Brain microvascular endothelial cell (primary cell): ENCODE measurements around the gene STT3A.

Source experiments
- DNase-seq: peaks from one replicate; pipeline ENCODE4 v3.0.0-alpha.2; 2020
- H3K27ac ChIP-seq: fragments of 250-450 bp; sonication (Bioruptor Pico); 2 replicates; pipeline ENCODE4 v1.5.1; 2020; ENCODE audit warnings: mild to moderate bottlenecking, moderate library complexity
- H3K27me3 ChIP-seq: fragments of 250-450 bp; sonication (Bioruptor Pico); replicated peaks from 2 replicates; pipeline ENCODE4 v1.5.1; 2020; ENCODE audit warnings: mild to moderate bottlenecking
- H3K36me3 ChIP-seq: fragments of 250-450 bp; sonication (Bioruptor Pico); replicated peaks from 2 replicates; pipeline ENCODE4 v1.5.1; 2020; ENCODE audit warnings: mild to moderate bottlenecking
- H3K4me3 ChIP-seq: 2 replicates; pipeline ENCODE4 v1.5.1; 2011; ENCODE audit warnings: low read depth, mild to moderate bottlenecking, control low read depth, low read length, moderate library complexity
- in situ Hi-C: cut with HindIII; loops from 2 replicates; pipeline ENCODE4 v1.10.0; 2017; ENCODE audit warnings: low sequenced_read_pairs, low pct_ligation_motif_present
- TF ChIP-seq, protein P1 (sequence below): IDR thresholded peaks from 2 replicates; pipeline ENCODE4 v1.5.1; 2011; ENCODE audit warnings: low read depth, mild to moderate bottlenecking, moderate library complexity, low read length, control low read depth, inconsistent platforms; ENCODE audit errors: missing control alignments

The STT3A gene

DNA sequence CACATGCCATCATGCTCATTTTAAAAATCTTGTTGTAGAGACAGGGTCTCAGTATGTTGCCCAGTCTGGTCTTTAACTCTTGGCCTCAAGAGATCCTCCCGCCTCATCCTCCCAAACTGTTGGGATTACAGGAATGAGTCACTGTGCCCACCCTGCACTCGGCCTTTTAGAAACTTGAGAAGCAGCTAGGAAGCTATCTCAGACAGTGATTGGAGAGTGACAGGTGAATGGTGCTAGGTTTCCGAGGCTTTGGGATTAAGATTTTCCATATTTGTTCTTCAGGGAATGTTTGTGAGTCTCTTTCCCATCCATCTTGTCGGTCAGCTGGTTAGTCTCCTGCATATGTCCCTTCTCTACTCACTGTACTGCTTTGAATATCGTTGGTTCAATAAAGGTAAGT, 12.8 kb upstream of the STT3A start:
- DNase-seq, result no peak
- Histone ChIP-seq H3K27me3 (no peaks in the 10 kb centered on the region), H3K4me3 (no peak overlapping the region), H3K36me3 (peaks cover 60% of the 10 kb centered on the region), H3K27ac (no peak overlapping the region)
- in situ Hi-C loops, result no loop called here
- TF ChIP-seq, protein P1, sequence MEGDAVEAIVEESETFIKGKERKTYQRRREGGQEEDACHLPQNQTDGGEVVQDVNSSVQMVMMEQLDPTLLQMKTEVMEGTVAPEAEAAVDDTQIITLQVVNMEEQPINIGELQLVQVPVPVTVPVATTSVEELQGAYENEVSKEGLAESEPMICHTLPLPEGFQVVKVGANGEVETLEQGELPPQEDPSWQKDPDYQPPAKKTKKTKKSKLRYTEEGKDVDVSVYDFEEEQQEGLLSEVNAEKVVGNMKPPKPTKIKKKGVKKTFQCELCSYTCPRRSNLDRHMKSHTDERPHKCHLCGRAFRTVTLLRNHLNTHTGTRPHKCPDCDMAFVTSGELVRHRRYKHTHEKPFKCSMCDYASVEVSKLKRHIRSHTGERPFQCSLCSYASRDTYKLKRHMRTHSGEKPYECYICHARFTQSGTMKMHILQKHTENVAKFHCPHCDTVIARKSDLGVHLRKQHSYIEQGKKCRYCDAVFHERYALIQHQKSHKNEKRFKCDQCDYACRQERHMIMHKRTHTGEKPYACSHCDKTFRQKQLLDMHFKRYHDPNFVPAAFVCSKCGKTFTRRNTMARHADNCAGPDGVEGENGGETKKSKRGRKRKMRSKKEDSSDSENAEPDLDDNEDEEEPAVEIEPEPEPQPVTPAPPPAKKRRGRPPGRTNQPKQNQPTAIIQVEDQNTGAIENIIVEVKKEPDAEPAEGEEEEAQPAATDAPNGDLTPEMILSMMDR, result no peak

DNA sequence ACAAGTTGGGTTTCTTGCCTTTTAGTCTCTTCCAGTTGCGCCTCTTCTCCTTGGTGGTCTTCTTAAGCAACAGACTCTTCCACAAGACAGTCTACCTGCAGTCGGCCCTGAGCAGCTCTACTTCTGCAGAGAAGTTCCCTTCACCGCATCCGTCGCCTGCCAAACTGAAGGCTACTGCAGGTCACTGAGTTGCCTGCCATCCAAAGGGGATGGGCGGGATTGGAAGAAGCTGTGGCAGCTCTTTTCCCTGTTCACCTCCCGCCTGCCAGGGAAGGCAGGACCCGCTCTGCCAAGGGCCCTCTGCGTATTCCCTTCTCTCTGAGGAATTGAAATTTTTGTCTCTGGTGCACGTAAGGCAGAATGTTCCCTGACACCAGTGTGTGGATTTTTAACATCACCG, 9.2 kb upstream of the STT3A start:
- Histone ChIP-seq H3K36me3 (peaks cover 36% of the 10 kb centered on the region), H3K4me3 (no peak overlapping the region), H3K27ac (no peak overlapping the region), H3K27me3 (no peaks in the 10 kb centered on the region)
- in situ Hi-C loops, result no loop called here
- TF ChIP-seq, protein P1, result no peak
- no peak for DNase-seq

DNA sequence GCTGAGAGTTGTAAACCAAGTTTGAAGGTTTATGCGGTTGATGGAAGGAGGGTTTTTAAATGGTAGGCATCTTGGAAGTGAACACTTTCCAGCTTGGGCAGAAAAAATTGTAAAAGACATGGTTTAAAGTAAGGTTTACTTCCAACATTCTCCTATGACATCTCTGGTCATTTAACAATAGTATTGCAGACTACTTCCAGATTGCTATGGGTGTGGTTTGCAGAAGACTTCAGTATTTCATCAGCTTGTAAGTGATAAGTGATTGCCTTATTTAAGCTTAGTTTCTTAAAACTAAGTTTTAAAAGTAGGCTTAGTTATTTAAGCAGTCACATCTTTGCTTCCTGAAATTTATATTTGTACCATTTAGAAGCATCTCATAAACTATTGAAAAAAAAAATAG, 7.2 kb upstream of the STT3A start:
- no peak overlapping the region for H3K4me3 ChIP-seq
- TF ChIP-seq, protein P1, result no peak
- no peaks in the 10 kb centered on the region for H3K27me3 ChIP-seq
- peaks cover 21% of the 10 kb centered on the region for H3K36me3 ChIP-seq
- no peak overlapping the region for H3K27ac ChIP-seq
- no peak for DNase-seq
- in situ Hi-C loops, result no loop called here

DNA sequence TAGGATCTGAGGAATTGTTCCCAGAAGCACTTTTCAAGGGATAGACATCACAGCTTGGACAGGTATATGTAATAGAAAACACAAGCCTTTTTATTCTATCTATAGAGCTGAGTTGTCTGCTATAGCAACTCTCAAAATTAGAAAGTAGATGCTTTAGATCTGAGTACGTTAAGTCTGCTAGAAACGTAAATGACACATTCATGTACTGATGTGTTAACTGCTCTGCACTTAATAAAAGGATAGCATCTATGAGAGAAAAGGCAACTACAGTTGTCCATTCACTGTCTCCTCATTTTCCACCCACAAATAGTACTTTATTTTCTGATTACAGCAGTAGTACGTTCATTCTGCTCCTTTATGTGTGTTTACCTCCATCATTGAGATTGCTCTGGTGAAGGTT, 6.0 kb upstream of the STT3A start:
- TF ChIP-seq, protein P1, result no peak

DNA sequence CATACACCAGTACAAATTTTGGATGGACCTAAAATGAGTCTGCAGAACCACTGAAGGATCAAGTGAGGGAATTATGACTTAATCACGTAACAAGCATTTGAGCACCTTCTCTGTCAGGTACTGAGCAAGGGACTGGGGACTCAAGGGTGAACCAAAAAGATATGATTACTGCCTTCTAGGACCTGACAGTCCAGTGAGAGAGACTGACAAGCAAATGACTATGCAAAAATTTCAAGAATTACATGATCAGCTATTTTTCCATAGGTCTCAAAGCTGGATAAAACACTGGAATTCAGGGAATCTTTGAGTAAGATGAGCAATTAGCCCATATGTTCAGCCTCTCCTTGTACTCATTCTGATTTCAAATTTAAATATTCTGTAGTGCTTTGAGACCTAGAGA, 5.2 kb upstream of the STT3A start:
- in situ Hi-C loops, result no loop called here

More for the DNA sequence above, 6.0 kb upstream of the STT3A start:
- no peak for DNase-seq
- Histone ChIP-seq H3K36me3 (peaks cover 15% of the 10 kb centered on the region), H3K27me3 (no peaks in the 10 kb centered on the region), H3K27ac (no peak overlapping the region), H3K4me3 (no peak overlapping the region)
- in situ Hi-C loops, result no loop called here

DNA sequence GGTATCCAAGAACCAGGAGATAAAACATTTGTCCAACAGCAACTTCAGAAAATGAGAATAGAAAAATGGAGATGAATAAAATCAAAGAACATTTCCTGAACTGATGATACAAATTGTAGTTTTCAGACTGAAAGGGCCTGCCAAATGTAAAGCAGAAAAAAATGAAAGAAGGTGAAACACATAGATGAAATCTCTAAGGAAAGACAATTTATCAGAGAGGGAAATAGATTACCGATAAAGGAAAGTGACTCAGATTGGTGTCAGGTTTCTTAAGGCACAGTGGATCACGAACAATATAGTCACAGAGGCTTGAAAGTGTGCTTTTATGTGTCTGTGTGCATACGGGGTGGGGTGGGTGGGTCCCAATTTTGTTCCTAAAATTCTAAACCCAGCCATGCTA, 4.1 kb upstream of the STT3A start:
- no peak for DNase-seq
- in situ Hi-C loops, result no loop called here
- Histone ChIP-seq H3K4me3 (no peak overlapping the region), H3K27ac (no peak overlapping the region), H3K27me3 (no peaks in the 10 kb centered on the region), H3K36me3 (peaks cover 4% of the 10 kb centered on the region)
- TF ChIP-seq, protein P1, result no peak

More for the DNA sequence above, 5.2 kb upstream of the STT3A start:
- Histone ChIP-seq H3K27ac (no peak overlapping the region), H3K27me3 (no peaks in the 10 kb centered on the region), H3K36me3 (peaks cover 13% of the 10 kb centered on the region), H3K4me3 (no peak overlapping the region)
- DNase-seq, result no peak
- TF ChIP-seq, protein P1, result no peak
